Left lung (tissue), 10 donors: ENCODE data around the gene SCN3B. TPM values are rescaled to one million over a fixed set of nuclear protein-coding genes. Genes with fewer than 3 reads are reported as not detected.

Source experiments
- ATAC-seq: fragments of 200-7000 bp; cut with Tn5 transposase; one replicate; pipeline ENCODE4 v1.9.1; 2020; ENCODE audit warnings: moderate library complexity
- DNase-seq, 4 donors: peaks; one replicate each; pipeline ENCODE4 v3.0.0-alpha.2; 2013 to 2020
- H3K27ac ChIP-seq, 2 donors: fragments of 200-600 bp; sonication (generic) in 1 of 2; one replicate each; pipeline versions ENCODE4 v1.5.0 to v1.8.0; 2020 to 2021
- H3K27me3 ChIP-seq, 2 donors: fragments of 200-600 bp; sonication (generic) in 1 of 2; one replicate each; pipeline versions ENCODE4 v1.5.0 to v1.8.0; 2020 to 2021
- H3K36me3 ChIP-seq, 2 donors: fragments of 200-600 bp; sonication (generic) in 1 of 2; one replicate each; pipeline versions ENCODE4 v1.5.0 to v1.8.0; 2020 to 2021
- H3K4me1 ChIP-seq, 2 donors: fragments of 200-600 bp; one replicate each; pipeline ENCODE4 v1.8.0; 2021
- H3K4me3 ChIP-seq, 2 donors: fragments of 200-600 bp; sonication (generic) in 1 of 2; one replicate each; pipeline versions ENCODE4 v1.5.0 to v1.8.0; 2020 to 2021; ENCODE audit warnings: mild to moderate bottlenecking in 1 of 2
- H3K9me3 ChIP-seq, 2 donors: fragments of 200-600 bp; sonication (generic) in 1 of 2; one replicate each; pipeline versions ENCODE4 v1.5.0 to v1.8.0; 2020 to 2021
- intact Hi-C, 2 donors: fragments of 100-400 bp; cut with DNase I; formaldehyde crosslinking; loops; one replicate each; pipeline versions ENCODE4 v1.11.2 to v1.14.2; 2022
- polyA plus RNA-seq, 6 donors: library from polyadenylated mRNA; unstranded; fragments of 120-200 nt; gene quantifications; one replicate each; pipeline ENCODE4 v1.2.1, GENCODE V29; 2013; ENCODE audit not compliant: insufficient read length in 6 of 6
- total RNA-seq, 2 donors: library from RNA; stranded (reverse); fragmentation: NEBNext Ultra II Directional; extraction: Animal tissue kit (Norgen Biotek cat#: 25700); gene quantifications; one replicate each; pipeline ENCODE4 v1.2.1, GENCODE V29; 2021
- TF ChIP-seq, protein P1 (sequence below), 2 donors: fragments of 200-600 bp; sonication (generic) in 1 of 2; IDR thresholded peaks; one replicate each; pipeline versions ENCODE4 v1.5.0 to v1.8.0; 2021; ENCODE audit warnings: antibody characterized with exemption in 2 of 2
- donor health status: DM: no; HTN: yes; CAD: no.
- donor health status: DM: no; HTN: no; CAD: no.

Gene SCN3B
- total and polyA plus RNA-seq, 8 donors, result 0.61 to 7.2 (median 5.3) TPM

GRCh38 chr11:123622576-123622975 lies 31.8 kb downstream of the SCN3B start:
- no peaks in the 10 kb centered on the region for H3K9me3 ChIP-seq
- no peak overlapping the region for H3K4me3 ChIP-seq
- DNase-seq (no peak), ATAC-seq (no peak)
- intact Hi-C loops, result no loop called here
- no peaks in the 10 kb centered on the region for H3K27me3 ChIP-seq
- H3K27ac ChIP-seq, result no peak overlapping the region
- H3K4me1 ChIP-seq, result no peaks in the 10 kb centered on the region
- H3K36me3 ChIP-seq, result peaks cover 0 to 30% of the 10 kb centered on the region in 2 donors
- TF ChIP-seq, protein P1, sequence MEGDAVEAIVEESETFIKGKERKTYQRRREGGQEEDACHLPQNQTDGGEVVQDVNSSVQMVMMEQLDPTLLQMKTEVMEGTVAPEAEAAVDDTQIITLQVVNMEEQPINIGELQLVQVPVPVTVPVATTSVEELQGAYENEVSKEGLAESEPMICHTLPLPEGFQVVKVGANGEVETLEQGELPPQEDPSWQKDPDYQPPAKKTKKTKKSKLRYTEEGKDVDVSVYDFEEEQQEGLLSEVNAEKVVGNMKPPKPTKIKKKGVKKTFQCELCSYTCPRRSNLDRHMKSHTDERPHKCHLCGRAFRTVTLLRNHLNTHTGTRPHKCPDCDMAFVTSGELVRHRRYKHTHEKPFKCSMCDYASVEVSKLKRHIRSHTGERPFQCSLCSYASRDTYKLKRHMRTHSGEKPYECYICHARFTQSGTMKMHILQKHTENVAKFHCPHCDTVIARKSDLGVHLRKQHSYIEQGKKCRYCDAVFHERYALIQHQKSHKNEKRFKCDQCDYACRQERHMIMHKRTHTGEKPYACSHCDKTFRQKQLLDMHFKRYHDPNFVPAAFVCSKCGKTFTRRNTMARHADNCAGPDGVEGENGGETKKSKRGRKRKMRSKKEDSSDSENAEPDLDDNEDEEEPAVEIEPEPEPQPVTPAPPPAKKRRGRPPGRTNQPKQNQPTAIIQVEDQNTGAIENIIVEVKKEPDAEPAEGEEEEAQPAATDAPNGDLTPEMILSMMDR (IDR thresholded peaks at IDR 0.05), result no peak

DNA sequence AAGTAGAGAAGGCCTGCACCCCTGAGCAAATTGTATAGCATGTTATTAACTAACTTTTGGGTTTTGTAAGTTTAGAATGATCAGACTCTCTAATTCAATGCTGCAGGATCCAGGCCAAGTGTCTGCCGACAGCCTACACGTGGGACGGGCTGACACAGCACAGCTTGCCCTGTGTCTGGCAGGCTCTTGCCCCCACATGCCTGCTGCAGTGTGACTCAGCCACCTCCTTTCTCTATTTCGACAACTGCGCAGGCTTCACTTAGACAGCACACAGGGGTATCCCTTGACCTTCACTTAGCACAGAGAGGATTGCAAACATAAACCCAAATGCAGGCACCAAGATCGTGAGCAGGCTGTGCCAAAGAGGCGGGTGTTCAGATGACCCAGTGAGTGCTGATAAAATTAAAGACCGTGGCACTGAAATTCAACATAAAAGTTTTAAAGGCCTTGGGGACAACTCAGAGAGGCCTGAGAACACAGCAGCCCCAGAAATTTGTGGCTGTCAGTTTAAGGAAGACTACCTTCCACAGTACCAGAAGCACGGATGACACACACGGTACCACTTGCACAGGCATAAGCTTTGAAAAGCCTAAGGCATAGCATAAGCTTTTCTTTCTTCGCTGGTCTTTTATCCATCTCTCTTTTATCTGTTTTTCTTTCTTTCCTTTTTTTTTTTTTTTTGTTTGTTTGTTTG lies 37.8 kb downstream of the SCN3B start:
- Histone ChIP-seq H3K27me3 (no peaks in the 10 kb centered on the region), H3K4me1 (no peaks in the 10 kb centered on the region), H3K27ac (no peak overlapping the region), H3K4me3 (no peak overlapping the region), H3K9me3 (no peaks in the 10 kb centered on the region), H3K36me3 (peaks cover 0 to 57% of the 10 kb centered on the region in 2 donors)
- DNase-seq (peak in 3 of 4 donors; percentile 10 to 52 (median 35)), ATAC-seq (peak; percentile 76)
- TF ChIP-seq, protein P1 (IDR thresholded peaks at IDR 0.05), result no peak
- intact Hi-C loops, result no loop called here

DNA sequence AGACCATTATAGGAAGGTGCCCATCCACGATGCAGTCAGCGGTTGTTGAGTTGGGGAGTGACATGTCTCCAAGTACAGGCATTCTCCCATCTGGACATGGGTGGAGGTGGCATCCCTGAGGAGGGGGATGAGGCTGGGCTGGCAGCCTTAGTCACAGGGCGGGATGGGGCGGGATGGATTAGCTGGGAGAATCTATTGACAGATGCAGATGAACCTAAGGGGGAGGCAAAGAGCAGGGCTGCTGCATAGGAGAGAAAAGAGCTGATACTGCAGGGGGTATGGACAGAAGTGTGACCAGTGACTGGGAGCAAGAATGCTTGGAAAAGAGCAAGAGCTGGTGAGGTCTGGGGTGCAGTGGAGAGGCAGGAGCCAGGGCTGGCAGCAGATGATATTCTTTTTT lies 42.7 kb downstream of the SCN3B start:
- Histone ChIP-seq H3K4me3 (no peak overlapping the region), H3K27me3 (no peaks in the 10 kb centered on the region), H3K9me3 (no peaks in the 10 kb centered on the region), H3K4me1 (no peaks in the 10 kb centered on the region), H3K27ac (no peak overlapping the region), H3K36me3 (peaks cover 0 to 63% of the 10 kb centered on the region in 2 donors)
- no peak for ATAC-seq
- TF ChIP-seq, protein P1 (IDR thresholded peaks at IDR 0.05), result no peak
- intact Hi-C loops, result no loop called here
- no peak for DNase-seq

DNA sequence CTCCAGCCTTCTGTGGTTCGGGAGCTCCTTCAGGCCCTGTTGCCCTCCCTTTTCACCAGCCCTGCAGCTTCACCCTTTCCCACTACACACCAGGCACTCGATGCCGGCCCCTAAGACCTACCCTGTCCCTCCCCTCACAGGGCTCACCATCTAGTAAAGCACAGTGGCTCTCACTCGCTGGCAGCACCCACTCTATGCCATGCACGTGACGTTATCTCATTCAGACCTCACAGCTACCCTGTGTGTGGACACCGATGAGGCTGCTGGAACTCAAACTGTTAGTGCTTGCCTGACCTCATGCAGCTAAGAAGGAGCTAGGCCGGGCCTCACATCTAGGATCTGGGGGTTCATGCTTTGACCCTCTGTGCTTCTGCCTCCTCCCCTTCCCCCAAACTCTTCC lies 45.5 kb downstream of the SCN3B start:
- H3K9me3 ChIP-seq, result no peaks in the 10 kb centered on the region
- H3K36me3 ChIP-seq, result peaks cover 0 to 57% of the 10 kb centered on the region in 2 donors
- no peaks in the 10 kb centered on the region for H3K4me1 ChIP-seq
- intact Hi-C loops, result no loop called here
- no peak overlapping the region for H3K27ac ChIP-seq
- DNase-seq, result no peak
- no peak for ATAC-seq
- TF ChIP-seq, protein P1 (IDR thresholded peaks at IDR 0.05), result no peak
- H3K4me3 ChIP-seq, result no peak overlapping the region
- no peaks in the 10 kb centered on the region for H3K27me3 ChIP-seq

GRCh38 chr11:123608371-123608770 lies 46.1 kb downstream of the SCN3B start:
- ATAC-seq (no peak), DNase-seq (no peak)
- no peaks in the 10 kb centered on the region for H3K4me1 ChIP-seq
- H3K4me3 ChIP-seq, result no peak overlapping the region
- H3K27ac ChIP-seq, result no peak overlapping the region
- TF ChIP-seq, protein P1 (IDR thresholded peaks at IDR 0.05), result no peak
- no peaks in the 10 kb centered on the region for H3K27me3 ChIP-seq
- intact Hi-C loops, result no loop called here
- no peaks in the 10 kb centered on the region for H3K9me3 ChIP-seq
- H3K36me3 ChIP-seq, result peaks cover 0 to 56% of the 10 kb centered on the region in 2 donors
